DMS 273 (cell line): ENCODE data around the gene METAP2.
"Not testable (repeated sequence)": the region's sequence is repeated elsewhere in the genome, so short reads cannot be mapped to it uniquely, and the experiment has no call there.

Experiments
- DNase-seq: peaks from one replicate; lab custom pipeline; 2025; ENCODE audit not compliant: unreplicated experiment; lab: John Stamatoyannopoulos, UW

METAP2 gene

DNA sequence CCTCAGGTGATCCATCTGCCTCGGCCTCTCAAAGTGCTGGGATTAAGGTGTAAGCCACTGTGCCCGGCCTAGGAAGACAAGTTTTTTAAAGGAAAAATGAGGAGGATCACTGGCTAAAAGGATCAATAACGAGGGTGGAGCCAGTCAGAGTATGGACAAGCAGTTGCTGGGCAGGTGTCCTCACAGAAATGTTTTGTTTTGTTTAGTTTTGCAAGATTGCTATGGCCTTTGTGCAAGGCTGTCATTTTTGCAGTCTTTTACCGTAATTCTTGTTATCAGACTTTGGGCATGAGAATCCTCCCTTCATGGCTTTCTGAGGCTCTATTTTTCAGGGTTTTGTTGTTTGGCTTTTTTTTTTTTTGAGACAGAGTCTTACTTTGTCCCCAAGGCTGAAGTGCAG, 11.9 kb upstream of the METAP2 start:
- DNase-seq, result no peak

DNA sequence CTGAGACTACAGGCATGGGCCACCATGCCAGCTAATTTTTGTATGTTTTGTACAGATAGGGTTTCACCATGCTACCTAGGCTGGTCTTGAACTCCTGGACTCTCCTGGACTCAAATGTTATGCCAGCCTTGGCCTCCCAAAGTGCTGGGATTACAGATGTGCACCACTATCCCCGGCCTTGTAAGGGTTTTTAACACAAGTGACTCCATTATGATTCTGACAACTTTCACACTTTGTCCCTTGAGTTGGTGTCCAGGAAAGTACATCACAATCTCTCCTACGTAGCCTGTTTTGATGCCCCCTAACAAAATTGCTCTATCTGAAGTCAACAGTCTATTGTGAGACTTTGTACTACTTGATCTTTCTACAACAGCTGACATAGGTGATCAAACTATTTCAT, 11.4 kb upstream of the METAP2 start:
- DNase-seq, result no peak

DNA sequence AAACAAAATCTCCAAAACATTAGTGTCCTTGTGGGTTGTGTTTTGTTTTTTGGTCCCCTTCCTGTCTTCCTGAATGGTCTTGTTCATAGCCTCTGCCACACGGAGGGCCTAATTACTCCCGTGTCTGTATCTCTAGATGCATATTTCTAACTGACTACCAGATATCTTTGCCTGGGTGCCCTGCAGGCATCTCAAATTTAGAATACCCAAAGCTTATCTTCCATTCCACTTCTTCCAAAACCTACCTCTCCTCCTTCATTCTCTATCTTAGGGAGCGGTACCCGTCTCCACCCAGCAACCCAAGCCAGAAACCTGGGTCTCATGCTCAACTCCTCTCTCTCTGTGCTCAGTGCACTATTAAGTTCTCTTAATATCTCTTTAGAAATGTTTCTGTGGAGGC, 10.9 kb upstream of the METAP2 start:
- no peak for DNase-seq

DNA sequence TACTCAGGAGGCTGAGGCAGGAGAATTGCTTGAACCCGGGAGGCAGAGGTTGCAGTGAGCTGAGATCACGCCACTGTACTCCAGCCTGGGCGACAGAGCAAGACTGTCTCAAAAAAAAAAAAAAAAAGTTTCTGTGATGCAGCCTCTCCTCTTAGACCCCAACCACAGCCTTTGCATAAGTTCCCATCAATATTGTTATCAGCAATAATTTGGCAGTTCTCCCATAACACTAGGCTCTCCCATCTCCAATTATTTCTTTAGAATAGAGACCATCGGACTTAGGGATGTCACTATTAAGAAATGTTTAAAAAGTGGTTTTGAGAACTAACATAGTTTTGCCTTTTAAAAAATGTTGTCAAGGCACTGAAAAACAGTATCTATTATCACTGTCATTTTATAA, 10.2 kb upstream of the METAP2 start:
- not testable (repeated sequence) for DNase-seq

DNA sequence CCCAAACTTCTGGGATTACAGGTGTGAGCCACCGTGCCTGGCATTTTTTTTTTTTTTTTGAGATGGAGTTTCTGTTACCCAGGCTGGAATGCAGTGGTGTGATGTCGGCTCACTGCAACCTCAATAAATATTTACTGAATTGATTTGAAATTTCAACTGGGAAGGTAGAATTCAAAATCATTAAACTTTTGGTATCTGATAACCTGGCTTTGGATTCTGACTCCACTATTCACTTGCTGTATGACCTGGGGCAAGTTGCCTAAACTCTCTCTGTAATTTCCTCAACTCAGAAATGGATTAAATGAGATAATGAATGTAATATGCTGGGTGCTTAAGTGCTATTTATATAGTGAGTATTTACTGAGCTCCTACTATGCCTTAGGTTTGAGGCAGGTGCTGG, 8.7 kb upstream of the METAP2 start:
- DNase-seq, result no peak

GRCh38 chr12:95470300-95470699, 3.7 kb upstream of the METAP2 start:
- no peak for DNase-seq

GRCh38 chr12:95473231-95473883, 595 bp upstream of the METAP2 start:
- peak; percentile 63 for DNase-seq

- no peak for DNase-seq
These were observed 657 bp downstream of the METAP2 start for GRCh38 chr12:95474660-95474958.

GRCh38 chr12:95480230-95480629, 6.3 kb downstream of the METAP2 start:
- DNase-seq, result no peak

DNA sequence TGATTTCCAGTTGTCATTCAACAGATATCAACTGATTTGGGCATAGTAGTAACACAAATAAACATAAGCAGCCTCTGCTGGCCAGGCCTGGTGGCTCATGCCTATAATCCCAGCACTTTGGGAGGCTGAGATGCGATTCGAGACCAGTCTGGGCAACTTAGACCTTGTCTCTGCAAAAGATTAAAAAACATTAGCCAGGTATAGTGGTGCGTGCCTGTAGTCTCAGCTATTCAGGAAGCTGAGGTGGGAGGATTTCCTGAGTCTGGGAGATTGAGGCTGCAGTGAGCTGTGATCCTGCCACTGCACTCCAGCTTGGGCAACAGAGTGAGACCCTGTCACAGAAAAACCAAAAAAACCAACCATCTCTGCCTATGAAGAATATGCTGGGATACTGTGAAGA, 7.1 kb downstream of the METAP2 start:
- DNase-seq, result no peak

DNA sequence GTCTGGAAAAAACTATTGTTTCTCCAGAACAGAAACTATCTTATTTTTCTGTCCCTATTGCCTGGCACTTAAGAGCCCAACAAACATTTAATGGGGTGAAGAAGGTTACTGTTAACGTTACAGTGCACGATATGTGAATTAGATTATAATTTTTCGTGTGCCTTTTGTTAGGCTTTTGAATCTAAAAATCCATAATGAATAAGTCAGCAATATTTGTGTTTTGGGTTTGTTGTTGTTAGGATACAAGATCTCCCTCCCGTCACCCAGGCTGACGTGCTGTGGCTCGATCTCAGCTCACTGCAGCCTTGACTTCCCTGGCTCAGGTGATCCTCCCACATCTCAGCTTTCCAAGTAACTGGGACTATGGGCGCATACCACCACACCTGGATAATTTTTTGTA, 7.9 kb downstream of the METAP2 start:
- no peak for DNase-seq

DNA sequence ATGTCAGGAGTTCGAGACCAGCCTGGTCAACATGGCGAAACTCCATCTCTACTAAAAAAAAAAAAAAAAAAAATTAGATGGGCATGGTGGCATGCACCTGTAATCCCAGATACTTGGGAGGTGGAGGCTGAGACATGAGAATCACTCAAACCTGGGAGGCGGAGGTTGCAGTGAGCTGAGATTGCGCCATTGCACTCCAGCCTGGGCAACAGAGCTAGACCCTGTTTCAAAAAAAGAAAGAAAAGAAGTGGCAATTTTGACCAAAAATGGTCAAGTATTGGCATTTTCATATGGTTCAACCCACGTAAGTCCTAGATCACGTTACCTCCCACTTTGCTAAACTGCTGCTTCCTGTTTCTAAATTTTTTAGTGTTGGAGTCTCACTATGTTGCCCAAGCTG, 8.6 kb downstream of the METAP2 start:
- not testable (repeated sequence) for DNase-seq

- DNase-seq, result no peak
These were observed 10.6 kb downstream of the METAP2 start for GRCh38 chr12:95484524-95484923.

DNA sequence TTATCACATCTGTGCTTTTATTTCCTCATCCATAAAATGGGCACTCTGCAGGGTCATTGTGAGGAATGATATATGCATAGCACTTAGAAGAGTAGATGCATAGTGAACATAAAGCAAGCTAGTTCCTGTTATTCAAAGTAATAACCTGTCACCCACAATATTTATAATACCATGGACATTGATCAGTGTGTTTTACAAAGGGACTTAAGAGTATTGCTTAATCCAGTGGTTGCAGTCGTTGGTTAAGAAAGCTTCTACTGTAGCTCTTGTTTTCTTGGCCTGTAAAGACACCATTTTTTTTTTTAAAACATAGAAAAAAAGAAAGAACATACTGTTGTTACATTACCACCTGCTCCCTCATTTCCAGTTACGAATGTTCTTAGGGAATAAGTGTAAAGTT, 13.1 kb downstream of the METAP2 start:
- no peak for DNase-seq

DNA sequence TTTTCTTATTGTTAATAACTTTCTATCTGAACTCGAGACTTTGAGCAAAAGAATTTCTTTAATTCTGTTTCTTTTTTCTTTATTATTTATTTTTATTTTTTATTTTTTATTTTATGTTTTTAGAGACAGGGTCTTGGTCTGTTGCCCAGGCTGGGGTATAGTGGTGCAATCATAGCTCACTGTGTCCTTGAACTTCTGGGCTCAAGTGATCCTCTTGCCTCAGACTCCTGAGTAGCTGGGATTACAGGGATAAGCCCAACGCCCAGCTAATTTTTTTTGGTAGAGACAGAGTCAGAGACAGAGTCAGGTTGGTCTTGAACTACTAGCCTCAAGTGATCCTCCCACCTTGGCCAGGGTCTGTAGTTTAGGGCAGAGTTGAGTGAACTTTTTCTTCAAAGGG, 18.5 kb downstream of the METAP2 start:
- DNase-seq, result no peak

GRCh38 chr12:95494888-95495287, 20.9 kb downstream of the METAP2 start:
- no peak for DNase-seq

GRCh38 chr12:95495433-95495832, 21.5 kb downstream of the METAP2 start:
- no peak for DNase-seq

DNA sequence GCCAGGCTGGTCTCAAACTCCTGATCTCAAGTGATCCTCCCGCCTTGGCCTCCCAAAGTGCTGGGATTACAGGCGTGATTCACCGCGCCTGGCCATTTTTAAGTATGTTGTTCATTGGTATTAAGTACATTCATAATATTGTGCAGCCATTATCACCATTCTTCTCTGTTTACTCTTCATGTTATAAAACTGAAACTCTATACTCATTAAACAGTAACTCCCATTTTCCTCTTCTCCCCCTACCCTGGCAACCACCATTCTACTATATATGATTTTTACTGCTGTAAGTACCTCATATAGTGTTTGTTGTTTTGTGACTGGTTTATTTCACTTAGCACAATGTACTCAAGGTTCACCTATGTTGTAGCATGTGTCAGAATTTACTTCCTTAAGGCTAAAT, 23.1 kb downstream of the METAP2 start:
- DNase-seq, result no peak

DNA sequence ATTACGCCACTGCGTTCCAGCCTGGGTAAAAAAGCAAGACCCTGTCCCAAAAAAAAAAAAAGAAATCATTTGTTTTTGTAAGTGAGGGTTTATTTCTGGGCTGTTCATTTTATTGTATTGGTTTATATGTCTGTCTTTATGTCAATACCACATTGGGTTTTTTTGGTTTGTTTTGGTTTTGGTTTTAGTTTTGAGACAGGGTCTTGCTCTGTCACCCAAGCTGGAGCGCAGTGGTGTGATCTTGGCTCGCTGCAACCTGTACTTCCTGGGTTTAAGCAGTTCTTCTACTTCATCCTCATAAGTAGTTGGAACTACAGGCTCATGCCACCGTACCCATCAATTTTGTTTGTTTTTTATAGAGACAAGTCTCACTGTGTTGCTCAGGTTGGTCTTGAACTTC, 25.0 kb downstream of the METAP2 start:
- DNase-seq, result no peak

DNA sequence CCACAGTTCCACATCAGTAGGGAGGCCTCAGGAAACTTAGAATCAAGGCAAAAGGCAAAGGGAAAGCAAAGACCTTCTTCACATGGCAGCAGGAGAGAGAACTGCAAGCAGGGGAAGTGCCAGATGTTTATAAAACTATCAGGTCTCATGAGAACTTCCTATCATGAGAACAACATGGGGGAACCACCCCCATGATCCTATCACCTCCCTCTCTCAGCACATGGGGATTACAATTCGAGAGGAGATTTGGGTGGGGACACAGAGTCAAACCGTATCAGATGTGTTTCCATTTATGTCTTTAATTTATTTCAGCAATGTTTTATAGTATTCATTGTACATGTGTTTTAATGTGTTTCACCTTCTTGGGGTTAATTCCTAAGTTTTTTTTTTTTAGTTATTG, 25.8 kb downstream of the METAP2 start:
- no peak for DNase-seq

GRCh38 chr12:95504140-95504539, 30.2 kb downstream of the METAP2 start:
- no peak for DNase-seq

DNA sequence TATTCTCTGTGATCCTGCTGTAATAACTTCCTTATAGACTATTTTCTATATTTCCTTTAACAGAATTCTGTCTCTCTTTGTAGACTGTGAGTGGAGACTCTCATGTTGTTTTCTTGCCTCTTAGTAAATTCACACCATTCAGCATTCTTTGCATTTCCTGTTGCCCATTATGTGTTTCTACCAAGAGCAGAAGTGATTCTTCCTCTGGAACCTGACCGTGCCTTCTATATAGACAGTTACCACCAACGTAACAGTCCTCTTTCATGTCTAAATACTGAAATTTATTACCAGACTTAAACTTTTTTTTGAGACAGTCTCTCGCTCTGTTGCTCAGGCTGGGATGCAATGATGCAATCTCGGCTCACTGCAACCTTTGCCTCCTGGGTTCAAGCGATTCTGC, 31.1 kb downstream of the METAP2 start:
- DNase-seq, result no peak

GRCh38 chr12:95506707-95507523, 33.0 kb downstream of the METAP2 start:
- DNase-seq, result no peak
